ENCODE data around the gene RNF151.

The RNF151 gene

DNA sequence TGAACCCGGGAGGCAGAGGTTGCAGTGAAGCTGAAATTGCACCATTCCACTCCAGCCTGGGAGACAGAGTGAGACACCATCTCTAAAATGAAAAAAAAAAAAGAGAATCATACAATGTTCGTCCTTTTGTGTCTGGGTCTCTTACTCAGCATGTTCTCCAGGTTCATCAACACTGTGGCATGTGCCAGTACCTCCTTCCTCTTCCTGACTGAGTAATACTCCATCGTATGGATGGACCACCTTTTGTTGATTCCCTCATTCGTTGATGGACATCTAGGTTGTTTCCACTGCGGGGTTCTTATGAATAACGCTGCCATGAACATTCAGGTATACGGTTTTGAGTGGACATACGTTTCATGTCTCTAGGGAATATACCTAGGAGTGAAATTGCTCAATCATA is 44.3 kb upstream of the RNF151 start:
- Histone ChIP-seq H2AFZ (ENCODE audit: low read depth, low read length) (no peak overlapping the region), H3K79me2 (ENCODE audit: low read length) (no peaks in the 10 kb centered on the region), H3K36me3 (replicated peaks; ENCODE audit: low read depth, low read length) (no peaks in the 10 kb centered on the region), H3K4me1 (ENCODE audit: low read length) (no peaks in the 10 kb centered on the region), H3K4me2 (ENCODE audit: low read length) (no peak overlapping the region), H3K27me3 (ENCODE audit: low read depth, low read length) (peaks cover 8% of the 10 kb centered on the region; the same call in 1 of the 2 replicates), H3K9me3 (ENCODE audit: insufficient read depth, low read length) (no peaks in the 10 kb centered on the region), H3K27ac (ENCODE audit: low read length) (no peak overlapping the region), H4K20me1 (ENCODE audit: insufficient read depth, low read length) (no peaks in the 10 kb centered on the region), H3K4me3 (ENCODE audit: low read length) (no peak overlapping the region), H3K9ac (ENCODE audit: low read length) (no peak overlapping the region)
- TF ChIP-seq, protein P1, sequence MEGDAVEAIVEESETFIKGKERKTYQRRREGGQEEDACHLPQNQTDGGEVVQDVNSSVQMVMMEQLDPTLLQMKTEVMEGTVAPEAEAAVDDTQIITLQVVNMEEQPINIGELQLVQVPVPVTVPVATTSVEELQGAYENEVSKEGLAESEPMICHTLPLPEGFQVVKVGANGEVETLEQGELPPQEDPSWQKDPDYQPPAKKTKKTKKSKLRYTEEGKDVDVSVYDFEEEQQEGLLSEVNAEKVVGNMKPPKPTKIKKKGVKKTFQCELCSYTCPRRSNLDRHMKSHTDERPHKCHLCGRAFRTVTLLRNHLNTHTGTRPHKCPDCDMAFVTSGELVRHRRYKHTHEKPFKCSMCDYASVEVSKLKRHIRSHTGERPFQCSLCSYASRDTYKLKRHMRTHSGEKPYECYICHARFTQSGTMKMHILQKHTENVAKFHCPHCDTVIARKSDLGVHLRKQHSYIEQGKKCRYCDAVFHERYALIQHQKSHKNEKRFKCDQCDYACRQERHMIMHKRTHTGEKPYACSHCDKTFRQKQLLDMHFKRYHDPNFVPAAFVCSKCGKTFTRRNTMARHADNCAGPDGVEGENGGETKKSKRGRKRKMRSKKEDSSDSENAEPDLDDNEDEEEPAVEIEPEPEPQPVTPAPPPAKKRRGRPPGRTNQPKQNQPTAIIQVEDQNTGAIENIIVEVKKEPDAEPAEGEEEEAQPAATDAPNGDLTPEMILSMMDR (IDR thresholded peaks at IDR 0.05; ENCODE audit: low read depth, low read length): no peak
- TF ChIP-seq EZH2phosphoT487 (IDR thresholded peaks at IDR 0.05; ENCODE audit: low read depth): no peak

DNA sequence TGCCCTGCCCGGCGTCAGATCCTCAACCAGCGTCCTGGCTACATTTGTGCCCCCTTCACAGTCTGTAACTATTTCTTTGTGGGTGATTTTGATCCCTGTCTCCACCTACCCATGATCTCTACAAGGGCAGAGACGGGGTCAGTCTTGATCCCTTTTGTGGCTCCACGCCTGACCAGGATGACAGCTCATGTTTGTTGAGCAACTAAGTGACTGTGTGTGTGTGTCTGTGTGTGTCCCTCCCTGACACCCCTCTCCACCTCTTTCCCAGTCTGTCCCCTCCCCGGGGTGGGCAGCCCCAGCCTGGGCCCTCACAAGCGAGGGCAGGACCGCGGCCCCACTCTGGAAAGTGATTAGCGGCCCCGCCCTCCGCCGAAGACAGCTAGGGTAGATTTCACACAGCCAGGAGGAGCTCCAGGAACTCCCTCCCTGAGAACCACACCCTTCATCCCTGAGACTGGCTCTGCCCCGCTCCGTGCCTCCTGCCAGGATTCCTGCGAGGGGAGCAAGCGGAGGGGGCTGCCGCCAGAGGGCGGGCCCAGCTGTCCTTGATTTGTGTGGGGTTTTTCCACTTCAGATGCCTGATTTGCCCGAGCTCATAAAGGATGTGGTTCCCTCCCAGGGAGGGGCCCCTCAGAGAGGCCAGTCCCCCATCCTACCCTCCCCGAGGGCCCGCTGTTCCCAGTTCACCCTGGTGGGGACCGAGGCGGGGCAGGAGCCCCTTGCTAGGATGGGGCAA is 43.2 kb upstream of the RNF151 start:
- H3K79me2 ChIP-seq (ENCODE audit: low read length): no peaks in the 10 kb centered on the region
- no peaks in the 10 kb centered on the region for H4K20me1 ChIP-seq (ENCODE audit: insufficient read depth, low read length)
- no peaks in the 10 kb centered on the region for H3K9me3 ChIP-seq (ENCODE audit: insufficient read depth, low read length)
- no peak overlapping the region for H3K4me2 ChIP-seq (ENCODE audit: low read length)
- no peaks in the 10 kb centered on the region for H3K4me1 ChIP-seq (ENCODE audit: low read length)
- no peak overlapping the region for H3K27ac ChIP-seq (ENCODE audit: low read length)
- H2AFZ ChIP-seq (ENCODE audit: low read depth, low read length): no peak overlapping the region
- H3K9ac ChIP-seq (ENCODE audit: low read length): no peak overlapping the region
- no peak for TF ChIP-seq EZH2phosphoT487 (IDR thresholded peaks at IDR 0.05; ENCODE audit: low read depth)
- TF ChIP-seq, protein P1 (IDR thresholded peaks at IDR 0.05; ENCODE audit: low read depth, low read length): peak; percentile 12; the same call in 1 of the 2 replicates
- peaks cover 8% of the 10 kb centered on the region; the same call in 1 of the 2 replicates for H3K27me3 ChIP-seq (ENCODE audit: low read depth, low read length)
- no peaks in the 10 kb centered on the region for H3K36me3 ChIP-seq (replicated peaks; ENCODE audit: low read depth, low read length)
- no peak overlapping the region for H3K4me3 ChIP-seq (ENCODE audit: low read length)

DNA sequence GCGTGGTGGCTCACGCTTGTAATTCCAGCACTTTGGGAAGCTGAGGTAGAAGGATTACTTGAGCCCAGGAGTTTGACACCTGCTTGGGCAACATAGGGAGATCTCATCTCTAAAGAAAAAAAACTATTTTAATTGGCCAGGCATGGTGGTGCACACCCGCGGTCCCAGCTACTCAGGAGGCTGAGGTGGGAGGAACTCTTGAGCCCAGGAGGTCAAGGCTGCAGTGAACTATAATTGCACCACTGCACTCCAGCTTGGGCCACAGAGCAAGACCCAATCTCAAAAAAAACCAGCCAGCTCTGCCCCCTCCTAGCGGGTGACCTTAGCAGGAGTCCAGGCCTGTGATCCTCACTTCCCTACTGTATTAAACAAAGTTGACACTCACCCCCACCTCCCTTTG is 42.6 kb upstream of the RNF151 start:
- TF ChIP-seq, protein P1 (IDR thresholded peaks at IDR 0.05; ENCODE audit: low read depth, low read length): no peak
- Histone ChIP-seq H3K36me3 (replicated peaks; ENCODE audit: low read depth, low read length) (no peaks in the 10 kb centered on the region), H3K27me3 (ENCODE audit: low read depth, low read length) (peaks cover 8% of the 10 kb centered on the region; the same call in 1 of the 2 replicates), H3K79me2 (ENCODE audit: low read length) (no peaks in the 10 kb centered on the region), H3K4me3 (ENCODE audit: low read length) (no peak overlapping the region), H3K9me3 (ENCODE audit: insufficient read depth, low read length) (no peaks in the 10 kb centered on the region), H2AFZ (ENCODE audit: low read depth, low read length) (no peak overlapping the region), H3K9ac (ENCODE audit: low read length) (no peak overlapping the region), H3K4me1 (ENCODE audit: low read length) (peaks cover 2% of the 10 kb centered on the region; the same call in 1 of the 2 replicates), H3K4me2 (ENCODE audit: low read length) (no peak overlapping the region), H4K20me1 (ENCODE audit: insufficient read depth, low read length) (no peaks in the 10 kb centered on the region), H3K27ac (ENCODE audit: low read length) (no peak overlapping the region)

DNA sequence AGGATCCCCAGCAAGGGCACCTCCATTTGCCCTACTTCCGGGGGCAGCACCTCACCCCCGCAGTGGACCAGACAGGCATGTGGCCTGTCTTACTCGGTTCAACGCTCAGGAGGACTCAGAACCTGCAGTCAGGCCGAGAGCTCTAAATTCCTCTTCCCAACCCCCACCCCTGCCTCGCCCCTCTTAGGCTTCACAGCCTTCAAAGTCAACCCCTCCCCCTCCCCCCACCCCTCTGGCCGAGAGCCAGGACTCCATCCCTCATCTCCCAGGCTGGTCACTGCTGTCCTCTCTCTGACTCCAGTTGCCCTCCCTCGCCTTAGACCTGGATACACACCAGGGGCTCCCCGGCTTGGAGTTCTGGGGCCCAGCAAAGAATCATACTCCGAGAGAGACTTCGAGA is 40.4 kb upstream of the RNF151 start:
- H3K4me1 ChIP-seq (ENCODE audit: low read length): peaks cover 8% of the 10 kb centered on the region; the same call in 1 of the 2 replicates
- no peaks in the 10 kb centered on the region for H4K20me1 ChIP-seq (ENCODE audit: insufficient read depth, low read length)
- H3K27me3 ChIP-seq (ENCODE audit: low read depth, low read length): peaks cover 6% of the 10 kb centered on the region; the same call in 1 of the 2 replicates
- no peak overlapping the region for H2AFZ ChIP-seq (ENCODE audit: low read depth, low read length)
- H3K27ac ChIP-seq (ENCODE audit: low read length): no peak overlapping the region
- H3K79me2 ChIP-seq (ENCODE audit: low read length): no peaks in the 10 kb centered on the region
- H3K9me3 ChIP-seq (ENCODE audit: insufficient read depth, low read length): no peaks in the 10 kb centered on the region
- no peaks in the 10 kb centered on the region for H3K36me3 ChIP-seq (replicated peaks; ENCODE audit: low read depth, low read length)
- H3K4me3 ChIP-seq (ENCODE audit: low read length): no peak overlapping the region
- TF ChIP-seq, protein P1 (IDR thresholded peaks at IDR 0.05; ENCODE audit: low read depth, low read length): no peak
- no peak for TF ChIP-seq EZH2phosphoT487 (IDR thresholded peaks at IDR 0.05; ENCODE audit: low read depth)
- H3K4me2 ChIP-seq (ENCODE audit: low read length): no peak overlapping the region
- no peak overlapping the region for H3K9ac ChIP-seq (ENCODE audit: low read length)

All from OCI-LY3 (cell line).